GM21717 (cell line): Measurements from ENCODE around the gene VPS9D1.
A peak's percentile ranks its signal among the peaks of the same experiment; 100 is the strongest.
"Not testable (repeated sequence)": the region's sequence is repeated elsewhere in the genome, so short reads cannot be mapped to it uniquely, and the experiment has no call there.

Experiments
- ATAC-seq: cut with Tn5 transposase; IDR thresholded peaks from one replicate; pipeline ENCODE4 v1.9.1; 2021; ENCODE audit warnings: mild to moderate bottlenecking, moderate library complexity; ENCODE audit not compliant: unreplicated experiment

The VPS9D1 gene

GRCh38 chr16:89710709-89711564 is 9.8 kb downstream of the VPS9D1 start:
- ATAC-seq = no peak

- no peak for ATAC-seq
These were observed 10.8 kb downstream of the VPS9D1 start for GRCh38 chr16:89709716-89710432.

GRCh38 chr16:89709166-89709565 is 11.5 kb downstream of the VPS9D1 start:
- no peak for ATAC-seq

GRCh38 chr16:89708481-89708931 is 12.2 kb downstream of the VPS9D1 start:
- ATAC-seq = no peak

- ATAC-seq = no peak
These were observed 13.0 kb downstream of the VPS9D1 start for GRCh38 chr16:89707695-89708094.

GRCh38 chr16:89706518-89707260 is 14.0 kb downstream of the VPS9D1 start:
- ATAC-seq = no peak

- ATAC-seq = no peak
These were observed 15.7 kb downstream of the VPS9D1 start for GRCh38 chr16:89705006-89705405.

GRCh38 chr16:89704281-89704680 is 16.4 kb downstream of the VPS9D1 start:
- no peak for ATAC-seq

- ATAC-seq = peak; percentile 62
These were observed 19.0 kb downstream of the VPS9D1 start, which contains the start of gene SPATA2L for GRCh38 chr16:89701425-89702406. Gene SPATA2L (minus strand): TSS chr16:89701705. CDS start chr16:89701232, 473 bp downstream.

GRCh38 chr16:89700649-89701424 is 19.9 kb downstream of the VPS9D1 start:
- ATAC-seq = no peak

GRCh38 chr16:89700100-89700648 is 20.5 kb downstream of the VPS9D1 start:
- ATAC-seq = peak; percentile 35

- not testable (repeated sequence) for ATAC-seq
These were observed 21.0 kb downstream of the VPS9D1 start for GRCh38 chr16:89699629-89700099.

GRCh38 chr16:89698717-89699116 is 22.0 kb downstream of the VPS9D1 start:
- ATAC-seq = not testable (repeated sequence)

- ATAC-seq = no peak
These were observed 22.9 kb downstream of the VPS9D1 start for GRCh38 chr16:89697616-89698331.

- no peak for ATAC-seq
These were observed 23.5 kb downstream of the VPS9D1 start for GRCh38 chr16:89697161-89697615.

- ATAC-seq = no peak
These were observed 24.0 kb downstream of the VPS9D1 start for GRCh38 chr16:89696670-89697128.

- no peak for ATAC-seq
These were observed 24.6 kb downstream of the VPS9D1 start for GRCh38 chr16:89695875-89696669.
